AG09309 (cell line): ENCODE data around the gene OAS3.

Experiments
- DNase-seq: peaks from one replicate; pipeline ENCODE4 v3.0.0-alpha.2; 2010; ENCODE audit warnings: low read depth
- H3K4me3 ChIP-seq: 2 replicates; pipeline ENCODE4 v1.5.1; 2011; ENCODE audit warnings: mild to moderate bottlenecking, low read depth, low read length, moderate library complexity; ENCODE audit not compliant: control insufficient read depth
- CTCF ChIP-seq: IDR thresholded peaks from 2 replicates; pipeline ENCODE4 v1.5.1; 2011; ENCODE audit warnings: mild to moderate bottlenecking, low read depth, low read length, inconsistent platforms; ENCODE audit not compliant: insufficient read depth, control insufficient read depth; ENCODE audit errors: missing control alignments

OAS3 gene

GRCh38 chr12:112989806-112990205 lies 51.5 kb downstream of the OAS3 start:
- no peak overlapping the region for H3K4me3 ChIP-seq
- TF ChIP-seq CTCF: no peak
- no peak for DNase-seq

GRCh38 chr12:112992541-112993398 lies 54.5 kb downstream of the OAS3 start:
- H3K4me3 ChIP-seq: no peak overlapping the region
- TF ChIP-seq CTCF: peak; percentile 92
- DNase-seq: peak; percentile 37

GRCh38 chr12:112995008-112995407 lies 56.7 kb downstream of the OAS3 start:
- no peak for DNase-seq
- no peak overlapping the region for H3K4me3 ChIP-seq
- no peak for TF ChIP-seq CTCF

GRCh38 chr12:112996501-112996900 lies 58.2 kb downstream of the OAS3 start:
- no peak overlapping the region for H3K4me3 ChIP-seq
- no peak for TF ChIP-seq CTCF
- DNase-seq: no peak

GRCh38 chr12:112997506-112997905 lies 59.2 kb downstream of the OAS3 start:
- H3K4me3 ChIP-seq: no peak overlapping the region
- no peak for DNase-seq
- no peak for TF ChIP-seq CTCF

GRCh38 chr12:112998987-112999767 lies 60.9 kb downstream of the OAS3 start:
- no peak for DNase-seq

More at GRCh38 chr12:112998987-112999767, 60.9 kb downstream of the OAS3 start:
- H3K4me3 ChIP-seq: no peak overlapping the region
- TF ChIP-seq CTCF: no peak
